CD4-positive, alpha-beta T cell treated with Interleukin-2 at 100 ng/mL for 4 hours (primary cell): ENCODE results near the gene RXYLT1.
"Not testable (repeated sequence)": the region's sequence is repeated elsewhere in the genome, so short reads cannot be mapped to it uniquely, and the experiment has no call there.

Source experiments
- DNase-seq: peaks from one replicate; pipeline ENCODE4 v3.0.0-alpha.2; 2020; ENCODE audit warnings: low spot score

The RXYLT1 gene

DNA sequence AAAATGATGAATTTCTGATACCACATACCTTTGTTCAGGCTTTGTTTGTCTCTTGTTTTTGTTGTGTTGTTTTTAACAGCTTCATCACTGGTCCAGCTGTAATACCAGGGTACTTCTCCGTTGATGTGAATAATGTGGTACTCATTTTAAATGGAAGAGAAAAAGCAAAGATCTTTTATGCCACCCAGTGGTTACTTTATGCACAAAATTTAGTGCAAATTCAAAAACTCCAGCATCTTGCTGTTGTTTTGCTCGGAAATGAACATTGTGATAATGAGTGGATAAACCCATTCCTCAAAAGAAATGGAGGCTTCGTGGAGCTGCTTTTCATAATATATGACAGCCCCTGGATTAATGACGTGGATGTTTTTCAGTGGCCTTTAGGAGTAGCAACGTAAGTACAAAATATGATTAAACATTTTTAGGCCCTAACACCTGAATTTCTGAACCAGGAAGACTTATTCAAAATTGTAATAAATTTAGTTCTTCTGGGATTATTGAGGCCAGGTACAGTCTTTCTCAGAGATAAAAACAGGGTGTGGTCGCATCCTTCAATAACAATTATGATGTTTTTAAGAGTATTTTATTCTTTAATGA is 22.4 kb downstream of the RXYLT1 start:
- DNase-seq = peak; percentile 12

DNA sequence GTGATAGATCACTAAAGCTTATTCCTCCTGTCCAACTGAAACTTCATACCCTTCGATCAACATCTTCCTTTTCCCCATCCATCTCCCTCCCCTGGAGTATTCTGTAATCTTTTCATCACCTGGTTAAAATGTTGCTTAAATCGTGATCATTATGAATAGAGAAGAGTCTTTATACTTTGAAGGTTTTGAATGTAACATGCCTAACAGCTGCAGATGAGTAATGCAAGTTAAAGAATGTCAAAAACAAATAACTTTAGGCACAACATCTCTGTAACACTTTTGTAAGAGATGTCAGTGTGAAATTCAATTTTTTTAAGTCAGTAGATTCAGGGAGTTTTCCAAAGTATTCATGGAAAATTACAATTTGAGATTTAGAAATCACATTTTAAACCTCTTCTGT is 25.0 kb downstream of the RXYLT1 start:
- no peak for DNase-seq

DNA sequence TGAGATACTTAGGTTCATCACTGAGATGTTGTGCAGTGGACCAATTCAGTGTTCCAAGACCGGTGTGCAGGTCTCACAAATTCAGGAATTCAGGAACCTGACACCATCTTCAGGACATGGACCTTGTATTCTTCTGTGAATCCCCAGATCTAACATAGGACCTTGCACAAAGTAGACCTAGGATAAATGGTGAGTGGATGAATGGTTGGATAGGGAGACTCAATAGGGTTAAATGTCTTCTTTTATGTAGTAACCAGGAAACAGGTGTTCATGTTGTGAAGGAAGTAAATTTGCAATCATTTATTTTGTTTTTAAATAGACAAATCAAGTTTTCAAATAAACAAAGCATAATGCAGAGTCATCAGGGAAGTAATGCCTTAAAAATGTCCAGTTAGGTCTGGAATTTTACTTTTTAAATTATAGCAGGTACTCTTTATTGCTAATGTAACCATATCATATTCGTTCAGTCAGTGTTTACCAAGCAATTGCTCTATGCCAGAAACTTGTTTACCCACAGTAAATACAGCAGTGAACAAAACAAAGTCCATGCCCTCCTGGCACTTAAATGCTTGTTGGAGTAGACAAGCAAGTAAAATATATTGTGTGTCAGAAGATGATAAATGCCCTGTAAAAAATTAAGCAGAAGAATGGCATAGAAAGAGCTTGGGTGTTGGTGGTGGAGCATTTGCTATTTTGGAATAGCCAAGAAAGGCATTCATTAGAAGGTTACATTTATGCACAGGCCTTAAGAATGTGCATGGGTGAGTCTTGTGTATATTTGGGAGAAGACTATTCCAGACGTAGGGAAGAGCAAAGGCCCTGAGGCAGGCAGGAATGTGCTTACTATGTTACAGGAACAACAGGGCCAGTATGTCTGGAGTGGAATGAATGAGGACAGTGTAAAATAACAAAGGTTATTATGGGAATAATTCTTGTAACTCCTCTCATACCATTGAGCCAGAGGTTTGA is 26.3 kb downstream of the RXYLT1 start:
- DNase-seq = no peak

DNA sequence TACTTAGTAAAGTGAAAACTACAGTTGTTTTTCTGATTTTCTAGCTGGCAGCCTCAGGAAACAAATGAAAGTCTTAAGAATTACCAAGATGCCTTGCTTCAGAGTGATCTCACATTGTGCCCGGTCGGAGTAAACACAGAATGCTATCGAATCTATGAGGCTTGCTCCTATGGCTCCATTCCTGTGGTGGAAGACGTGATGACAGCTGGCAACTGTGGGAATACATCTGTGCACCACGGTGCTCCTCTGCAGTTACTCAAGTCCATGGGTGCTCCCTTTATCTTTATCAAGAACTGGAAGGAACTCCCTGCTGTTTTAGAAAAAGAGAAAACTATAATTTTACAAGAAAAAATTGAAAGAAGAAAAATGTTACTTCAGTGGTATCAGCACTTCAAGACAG is 28.9 kb downstream of the RXYLT1 start:
- no peak for DNase-seq

DNA sequence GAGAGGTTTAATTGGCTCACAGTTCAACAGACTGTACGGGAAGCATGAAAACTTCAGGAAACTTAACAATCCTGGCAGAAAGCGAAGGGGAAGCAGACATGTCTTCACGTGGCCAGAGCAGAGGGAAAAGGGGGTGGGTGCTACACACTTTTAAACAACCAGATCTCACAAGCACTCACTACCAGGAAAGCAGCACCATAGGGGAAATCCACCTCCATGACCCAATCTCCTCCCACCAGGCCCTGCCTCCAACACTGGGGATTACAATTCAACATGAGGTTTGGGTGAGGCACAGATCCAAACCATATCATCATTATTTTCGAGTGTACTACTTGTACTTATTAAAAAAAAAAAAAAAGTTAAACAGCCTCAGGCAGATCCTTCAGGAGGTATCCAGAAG is 29.9 kb downstream of the RXYLT1 start:
- DNase-seq = no peak

DNA sequence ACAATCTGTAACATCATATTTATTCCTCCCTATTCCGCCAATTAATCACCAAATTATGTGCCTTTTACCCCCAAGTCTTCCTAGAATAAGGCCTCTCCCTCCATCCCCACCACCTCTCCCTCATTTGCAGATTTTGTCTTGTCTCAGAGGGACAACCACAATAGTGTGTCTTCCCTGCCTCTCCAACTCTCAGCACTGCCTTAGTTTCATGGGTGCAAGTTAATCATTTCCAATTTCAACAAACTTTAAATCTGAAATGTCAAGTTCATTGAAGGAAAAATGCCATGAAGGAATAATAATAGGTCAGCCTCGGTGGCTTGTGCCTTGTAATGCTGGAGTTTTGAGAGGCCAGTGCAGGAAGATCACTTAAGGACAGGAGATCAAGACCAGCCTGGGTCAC is 31.6 kb downstream of the RXYLT1 start:
- no peak for DNase-seq

DNA sequence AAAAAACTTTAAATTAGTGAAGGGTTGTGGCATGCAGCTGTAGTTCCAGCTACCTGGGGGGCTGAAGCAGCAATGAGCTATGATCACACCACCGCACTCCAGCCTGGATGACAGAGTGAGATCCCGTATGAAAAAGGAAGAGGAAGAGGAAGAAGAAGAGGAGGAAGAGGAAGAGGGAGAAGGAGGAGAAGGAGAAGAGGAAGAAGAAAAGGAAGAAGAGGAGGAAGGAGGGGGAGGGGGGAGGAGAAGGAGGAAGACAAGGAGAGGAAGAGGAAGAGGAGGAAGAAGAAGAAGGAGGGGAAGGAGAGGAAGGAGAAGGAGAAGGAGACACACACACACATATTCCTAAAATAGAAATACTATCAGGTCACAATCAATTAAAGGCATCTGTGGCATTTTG is 32.0 kb downstream of the RXYLT1 start:
- DNase-seq = no peak

DNA sequence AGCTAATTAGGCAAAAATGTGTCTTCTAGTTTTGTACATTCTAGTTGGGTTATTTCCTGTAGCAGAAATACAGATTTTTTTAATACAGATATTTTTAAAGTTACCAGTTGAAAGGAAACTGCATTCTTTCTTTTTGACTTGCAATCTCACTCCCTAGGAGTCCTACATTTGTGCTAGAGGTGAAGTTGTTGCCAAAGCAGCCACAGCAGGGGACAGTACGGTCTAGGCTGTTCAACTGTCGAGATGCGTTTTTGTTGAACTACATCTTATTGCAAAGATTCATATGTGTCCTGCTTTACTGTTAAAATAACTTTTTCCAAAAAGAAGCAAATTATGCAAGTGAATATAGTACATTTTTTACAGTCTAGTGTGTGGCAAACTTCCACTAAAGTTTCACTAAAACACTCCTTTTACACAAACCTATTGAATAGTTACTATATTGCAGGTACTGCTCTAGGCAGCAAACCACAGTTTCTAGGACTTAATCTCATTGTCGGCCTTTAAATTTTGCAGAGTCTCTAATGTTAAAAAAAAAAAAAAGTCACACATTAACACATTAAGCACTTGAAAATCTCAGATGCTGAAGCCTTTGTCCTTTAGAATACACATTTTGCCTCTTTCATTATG is 34.5 kb downstream of the RXYLT1 start:
- DNase-seq = no peak

DNA sequence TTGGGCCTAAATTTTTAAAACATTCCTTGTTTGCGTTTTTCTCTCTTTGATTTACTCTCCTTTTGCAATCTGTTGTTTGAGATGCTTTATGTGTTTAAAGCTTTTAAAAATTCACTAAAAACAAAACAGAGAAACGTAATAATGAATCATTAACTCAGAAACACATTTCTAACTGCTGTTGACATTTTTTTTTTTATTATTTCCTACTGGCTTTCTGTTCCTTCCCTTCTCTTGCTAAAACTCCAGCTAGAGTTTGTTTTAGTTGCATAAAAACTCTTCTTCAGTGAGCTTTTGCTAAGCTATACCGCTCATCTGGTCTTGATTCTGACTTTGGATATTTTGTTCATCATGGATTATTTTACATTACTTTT is 35.8 kb downstream of the RXYLT1 start:
- no peak for DNase-seq

DNA sequence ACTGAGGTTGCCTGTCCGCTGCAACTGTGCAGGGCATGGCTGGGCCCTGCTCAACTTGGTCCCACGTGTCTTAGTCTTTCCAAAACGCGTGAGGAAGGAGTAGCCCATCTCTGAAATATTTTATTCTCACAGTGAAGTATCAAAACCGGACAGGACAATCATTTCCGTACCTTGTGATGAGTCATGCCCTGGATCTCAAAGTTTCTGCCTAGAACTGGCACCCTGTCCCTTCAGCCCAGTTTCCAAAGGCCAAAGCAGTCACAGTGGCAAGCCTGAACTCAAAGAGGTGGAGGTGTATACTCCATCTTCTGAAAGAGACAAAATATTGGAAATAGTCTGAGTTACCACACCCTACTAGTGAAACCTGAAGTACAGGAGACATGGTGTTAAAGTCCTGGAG is 36.3 kb downstream of the RXYLT1 start:
- no peak for DNase-seq

DNA sequence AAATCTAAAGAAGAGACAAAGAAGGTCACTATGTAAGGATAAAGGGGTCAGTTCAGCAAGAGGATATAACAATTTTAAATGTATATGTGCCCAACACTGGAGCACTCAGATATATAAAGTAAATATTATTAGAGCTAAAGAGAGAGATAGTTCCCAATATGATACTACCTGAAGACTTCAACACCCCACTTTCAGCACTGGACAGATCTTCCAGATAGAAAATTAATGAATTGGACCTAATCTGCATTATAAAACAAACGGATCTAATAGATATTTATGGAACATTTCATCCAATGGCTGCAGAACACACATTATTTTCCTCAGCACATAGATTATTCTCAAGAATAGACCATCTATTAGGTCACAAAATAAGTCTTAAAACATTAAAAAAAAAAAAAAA is 40.7 kb downstream of the RXYLT1 start:
- no peak for DNase-seq

DNA sequence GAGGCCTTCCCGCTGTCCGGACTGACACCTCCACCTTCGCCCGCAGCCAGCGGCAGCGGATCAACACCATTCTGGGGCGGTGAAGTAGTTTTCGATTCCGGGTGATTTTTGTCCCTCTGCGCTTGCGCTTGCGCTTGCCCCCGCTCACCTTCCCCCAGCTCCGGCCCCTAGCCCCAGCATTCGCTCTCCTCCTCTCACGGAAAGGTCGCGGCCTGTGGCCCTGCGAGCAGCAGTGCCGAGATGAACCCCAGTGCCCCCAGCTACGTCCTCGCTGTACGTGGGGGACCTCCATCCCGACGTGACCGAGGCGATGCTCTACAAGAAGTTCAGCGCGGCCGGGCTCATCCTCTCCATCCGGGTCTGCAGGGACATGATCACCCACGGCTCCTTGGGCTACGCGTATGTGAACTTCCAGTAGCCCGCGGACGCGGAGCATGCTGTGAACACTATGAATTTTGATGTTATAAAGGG is 42.1 kb downstream of the RXYLT1 start:
- DNase-seq = no peak

DNA sequence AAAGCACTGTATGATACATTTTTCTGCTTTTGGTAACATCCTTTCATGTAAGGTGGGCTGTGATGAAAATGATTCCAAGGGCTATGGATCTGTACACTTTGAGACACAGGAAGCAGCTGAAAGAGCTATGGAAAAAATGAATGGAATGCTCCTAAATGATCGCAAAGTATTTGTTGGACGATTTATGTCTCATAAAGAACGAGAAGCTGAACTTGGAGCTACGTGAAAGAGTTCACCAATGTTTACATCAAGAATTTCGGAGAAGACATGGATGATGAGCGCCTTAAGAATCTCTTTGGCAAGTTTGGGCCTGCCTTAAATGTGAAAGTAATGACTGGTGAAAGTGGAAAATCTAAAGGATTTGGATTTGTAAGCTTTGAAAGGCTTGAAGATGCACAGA is 42.6 kb downstream of the RXYLT1 start:
- no peak for DNase-seq

DNA sequence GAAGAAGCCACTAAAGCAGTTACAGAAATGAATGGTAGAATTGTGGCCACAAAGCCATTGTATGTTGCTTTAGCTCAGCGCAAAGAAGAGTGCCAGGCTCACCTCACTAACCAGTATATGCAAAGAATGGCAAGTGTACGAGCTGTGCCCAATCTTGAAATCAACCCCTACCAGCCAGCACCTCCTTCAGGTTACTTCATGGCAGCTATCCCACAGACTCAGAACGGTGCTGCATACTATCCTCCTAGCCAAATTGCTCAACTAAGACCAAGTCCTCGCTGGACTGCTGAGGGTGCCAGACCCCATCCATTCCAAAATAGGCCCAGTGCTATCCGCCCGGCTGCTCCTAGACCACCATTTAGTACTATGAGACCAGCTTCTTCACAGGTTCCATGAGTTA is 43.3 kb downstream of the RXYLT1 start:
- no peak for DNase-seq

DNA sequence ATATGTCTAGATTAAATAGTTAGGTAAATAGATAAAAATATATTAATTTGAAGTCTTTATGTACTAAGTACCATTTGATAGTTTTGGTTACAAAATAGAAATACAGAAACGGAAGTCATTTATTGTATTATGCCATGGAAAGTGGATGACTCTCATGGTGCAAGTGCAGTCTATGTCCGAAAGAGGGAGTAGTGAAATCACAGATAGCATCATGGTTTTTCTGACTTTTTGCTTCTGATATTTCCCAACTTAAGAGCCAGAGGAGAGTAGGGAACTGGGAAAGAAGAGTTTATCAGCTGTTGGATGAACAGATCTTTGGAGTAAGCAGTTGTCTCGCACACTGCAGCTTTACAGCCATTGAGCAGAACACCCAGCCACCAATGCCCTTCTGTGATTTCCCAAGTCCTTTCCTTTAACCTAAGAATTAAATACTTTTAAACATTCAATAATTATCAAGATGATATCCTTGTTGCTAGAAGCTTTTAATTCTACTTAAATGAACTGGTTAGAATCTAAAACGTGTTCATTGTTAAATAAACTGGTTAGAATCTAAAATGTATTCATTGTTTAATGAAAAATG is 46.4 kb downstream of the RXYLT1 start:
- peak; percentile 20 for DNase-seq

DNA sequence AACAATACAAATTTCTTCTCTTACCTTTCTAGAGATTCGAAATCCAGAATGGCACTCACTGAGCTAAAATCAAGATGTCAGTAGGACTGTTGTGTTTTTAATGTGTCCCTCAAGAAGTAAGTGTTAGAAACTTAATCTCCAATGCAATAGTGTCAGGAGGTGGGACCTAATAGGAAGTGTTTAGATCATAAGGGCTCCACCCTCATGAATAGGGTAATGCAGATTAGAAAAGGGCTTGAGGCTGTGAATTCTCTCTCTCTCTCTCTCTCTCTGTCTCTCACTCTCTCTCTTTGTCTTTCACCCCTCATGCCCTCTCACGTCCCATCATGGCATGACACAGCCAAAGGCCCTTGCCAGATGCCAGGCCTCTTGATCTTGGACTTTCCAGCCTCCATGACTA is 49.2 kb downstream of the RXYLT1 start:
- DNase-seq = no peak

DNA sequence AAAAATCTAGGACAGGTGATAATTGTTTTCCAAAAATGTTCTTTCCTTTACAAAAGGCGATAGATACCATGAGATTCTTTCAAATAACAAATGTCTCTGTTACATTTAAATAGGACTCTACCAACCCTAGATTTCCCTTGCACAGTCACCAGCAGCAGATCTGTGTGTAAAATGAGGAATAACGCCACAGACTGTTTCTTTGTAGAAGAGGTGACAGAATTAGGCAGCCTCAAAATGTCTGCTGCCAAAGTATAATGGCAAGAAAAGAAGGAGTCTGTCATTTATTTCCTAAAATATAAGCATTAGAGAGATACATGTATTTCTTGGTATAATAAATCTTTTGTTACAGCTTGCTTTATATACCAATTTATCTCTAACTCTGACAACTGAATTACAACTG is 56.3 kb downstream of the RXYLT1 start:
- DNase-seq = no peak

DNA sequence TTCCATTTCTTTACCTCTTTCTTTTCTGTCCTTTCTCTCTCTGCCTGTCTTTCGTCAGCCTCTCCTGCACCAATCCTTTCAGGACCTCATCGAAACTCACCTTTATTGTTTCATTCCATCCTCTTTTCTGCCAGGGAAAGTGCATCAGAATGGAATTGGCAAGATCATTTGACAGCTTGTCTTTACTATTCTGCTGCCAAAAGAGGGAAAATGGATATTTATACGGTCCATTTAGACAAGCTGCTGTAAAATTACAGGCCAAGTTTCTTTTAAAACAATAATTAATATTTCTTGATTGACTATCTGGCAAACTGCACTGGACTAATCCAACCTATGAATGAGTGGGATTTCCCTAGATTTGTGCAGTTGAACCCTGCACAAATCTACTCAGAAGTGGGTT is 57.2 kb downstream of the RXYLT1 start:
- DNase-seq = no peak

DNA sequence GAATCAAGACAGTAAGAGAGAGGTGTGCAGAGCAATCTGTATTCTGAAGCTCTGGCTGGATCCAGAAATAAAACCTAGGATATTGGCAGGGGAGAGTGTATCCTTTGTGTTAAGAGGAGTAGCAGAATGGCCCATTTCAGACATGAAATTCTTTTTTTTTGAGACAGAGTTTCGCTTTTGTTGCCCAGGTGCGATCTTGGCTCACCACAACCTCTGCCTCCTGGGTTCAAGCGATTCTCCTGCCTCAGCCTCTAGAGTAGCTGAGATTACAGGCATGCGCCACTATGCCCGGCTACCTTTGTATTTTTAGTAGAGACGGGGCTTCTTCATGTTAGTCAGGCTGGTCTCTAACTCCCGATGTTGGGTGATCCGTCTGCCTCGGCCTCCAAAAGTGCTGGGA is 58.7 kb downstream of the RXYLT1 start:
- DNase-seq = no peak

DNA sequence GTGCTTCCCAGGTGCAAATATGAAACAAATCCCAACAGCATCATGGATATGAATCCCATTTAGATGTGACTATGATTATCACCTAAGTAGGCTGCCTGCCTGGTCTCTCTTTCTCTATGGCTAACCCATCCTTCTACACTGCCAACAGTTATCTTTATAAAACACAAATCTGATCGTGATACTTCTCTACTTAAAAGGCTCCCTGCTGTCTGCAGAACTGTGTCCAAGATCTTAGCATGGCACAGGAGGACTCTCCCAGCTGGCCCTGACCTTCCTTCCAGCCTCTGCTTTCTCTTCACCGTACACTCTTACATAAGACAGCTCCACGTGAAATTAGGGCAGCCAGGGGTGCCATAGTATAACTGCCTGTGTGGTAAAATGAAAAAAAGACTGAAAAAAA is 61.3 kb downstream of the RXYLT1 start:
- no peak for DNase-seq

DNA sequence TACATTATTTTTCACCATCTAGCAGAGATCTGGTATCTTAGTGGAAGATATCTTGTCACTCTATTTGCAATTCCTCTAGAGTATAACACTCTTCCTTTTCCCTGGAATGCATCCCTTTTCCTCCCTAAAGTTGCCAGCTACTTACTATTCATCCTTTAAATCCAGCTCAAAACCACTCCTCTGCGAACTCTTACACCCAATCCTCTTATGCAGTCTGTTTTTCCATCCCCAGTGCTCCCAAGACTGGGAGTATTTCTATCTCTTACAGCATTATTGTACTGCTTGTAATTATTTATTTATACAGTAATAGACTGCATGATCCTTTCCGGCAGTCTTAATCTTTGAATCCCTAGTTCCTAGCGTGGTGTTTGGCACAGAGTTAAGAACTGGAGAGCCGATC is 61.9 kb downstream of the RXYLT1 start:
- DNase-seq = no peak

DNA sequence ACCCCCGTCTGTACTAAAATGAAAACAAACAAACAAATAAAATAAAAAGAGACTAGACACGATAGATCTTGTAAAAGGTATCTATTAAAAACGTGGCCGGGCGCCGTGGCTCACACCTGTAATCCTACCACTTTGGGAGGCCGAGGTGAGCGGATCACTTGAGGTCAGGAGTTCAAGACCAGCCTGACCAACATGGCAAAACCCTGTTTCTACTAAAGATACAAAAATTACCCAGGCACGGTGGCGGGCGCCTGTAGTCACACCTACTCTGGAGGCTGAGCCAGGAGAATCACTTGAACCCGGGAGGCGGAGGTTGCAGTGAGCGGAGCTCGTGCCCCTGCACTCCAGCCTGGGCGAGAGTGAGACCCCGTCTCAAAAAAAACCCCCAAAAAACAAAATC is 63.0 kb downstream of the RXYLT1 start:
- not testable (repeated sequence) for DNase-seq

DNA sequence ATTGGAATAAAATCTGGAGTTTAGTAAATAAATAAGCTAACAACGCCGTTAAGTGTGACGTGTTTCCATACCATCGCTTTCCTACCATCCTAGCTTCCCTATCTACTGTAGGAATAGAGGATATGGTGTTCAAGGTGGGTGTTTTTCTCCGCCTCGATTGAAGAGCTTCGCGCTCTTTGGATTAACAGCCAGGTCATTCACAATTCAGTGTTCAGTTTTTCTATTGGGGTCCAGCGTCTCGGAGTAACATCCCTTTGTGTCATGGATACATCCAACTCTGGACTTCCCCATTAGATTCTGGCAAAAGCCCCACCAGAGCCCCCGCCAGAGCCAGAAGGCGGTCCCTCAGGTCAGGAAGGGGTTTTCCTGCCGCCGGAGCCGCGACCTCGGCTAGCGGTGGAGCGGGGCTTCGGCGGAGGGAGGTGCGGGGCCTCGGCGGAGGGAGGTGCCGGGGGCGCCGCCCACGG is 63.6 kb downstream of the RXYLT1 start:
- peak; percentile 3 for DNase-seq
